ENCODE results near the gene CCDC74B. TPM values are rescaled to one million over a fixed set of nuclear protein-coding genes. Genes with fewer than 3 reads are reported as not detected.
"Not testable (repeated sequence)": the region's sequence is repeated elsewhere in the genome, so short reads cannot be mapped to it uniquely, and the experiment has no call there.

Gene CCDC74B
- polyA plus RNA-seq, 3 donors: not detected

GRCh38 chr2:130165293-130166016, 20.5 kb upstream of the CCDC74B start:
- peaks cover 67 to 93% of the 10 kb centered on the region in 2 donors for H3K36me3 Mint-ChIP-seq
- WGBS (ENCODE audit: insufficient coverage): 100% methylated on average over 1 of the region's 8 CpGs
- Histone ChIP-seq H3K79me2 (ENCODE audit: insufficient read depth, low read length) (no peaks in the 10 kb centered on the region), H2AFZ (ENCODE audit: insufficient read depth, low read depth, low read length, poor library complexity, severe bottlenecking) (no peak overlapping the region), H3K9ac (ENCODE audit: insufficient read depth, low read length, poor library complexity, severe bottlenecking) (no peak overlapping the region), H3K4me1 (ENCODE audit: control insufficient read depth in 1 of 2, insufficient read depth in 2 of 2, low read length in 2 of 2) (no peaks in the 10 kb centered on the region), H3K9me3 (replicated peaks in 1 of 2; ENCODE audit: control insufficient read depth in 1 of 2, insufficient read depth in 1 of 2, low read length in 2 of 2) (no peaks in the 10 kb centered on the region), H3K27ac (ENCODE audit: low read depth in 1 of 2, low read length in 2 of 2) (no peak overlapping the region), H3K4me3 (replicated peaks in 1 of 3; ENCODE audit: low read depth in 2 of 3, low read length in 3 of 3) (no peak overlapping the region), H3K27me3 (ENCODE audit: control insufficient read depth in 2 of 2, insufficient read depth in 2 of 2, low read length in 2 of 2) (no peaks in the 10 kb centered on the region), H3K36me3 (replicated peaks in 1 of 2; ENCODE audit: control insufficient read depth in 1 of 2, insufficient read depth in 2 of 2, low read length in 2 of 2) (peaks cover 59 to 77% of the 10 kb centered on the region in 2 donors), H3K4me2 (replicated peaks; ENCODE audit: extremely low read depth, low read length, poor library complexity, severe bottlenecking) (no peak overlapping the region), H4K20me1 (ENCODE audit: insufficient read depth, low read length) (no peaks in the 10 kb centered on the region)
- no peak for DNase-seq
- no peak overlapping the region for H3K4me3 Mint-ChIP-seq
- H3K27ac Mint-ChIP-seq: no peak overlapping the region
- no peak for TF ChIP-seq CTCF (IDR thresholded peaks at IDR 0.05)
- H3K27me3 Mint-ChIP-seq (ENCODE audit: low read depth in 3 of 3): peaks cover 0 to 1% (median 0%) of the 10 kb centered on the region in 3 donors
- intact Hi-C loops (cut with micrococcal nuclease): no loop called here
- peaks cover 0 to 2% (median 0%) of the 10 kb centered on the region in 7 donors for H3K9me3 Mint-ChIP-seq
- no peaks in the 10 kb centered on the region for H3K4me1 Mint-ChIP-seq

GRCh38 chr2:130162968-130163367, 18.1 kb upstream of the CCDC74B start:
- Histone ChIP-seq H3K36me3 (replicated peaks in 1 of 2; ENCODE audit: control insufficient read depth in 1 of 2, insufficient read depth in 2 of 2, low read length in 2 of 2) (peaks cover 61 to 73% of the 10 kb centered on the region in 2 donors), H3K79me2 (ENCODE audit: insufficient read depth, low read length) (no peaks in the 10 kb centered on the region), H3K27me3 (ENCODE audit: control insufficient read depth in 2 of 2, insufficient read depth in 2 of 2, low read length in 2 of 2) (no peaks in the 10 kb centered on the region), H3K27ac (ENCODE audit: low read depth in 1 of 2, low read length in 2 of 2) (no peak overlapping the region), H4K20me1 (ENCODE audit: insufficient read depth, low read length) (no peaks in the 10 kb centered on the region), H3K4me1 (ENCODE audit: control insufficient read depth in 1 of 2, insufficient read depth in 2 of 2, low read length in 2 of 2) (no peaks in the 10 kb centered on the region), H2AFZ (ENCODE audit: insufficient read depth, low read depth, low read length, poor library complexity, severe bottlenecking) (no peak overlapping the region), H3K4me3 (replicated peaks in 1 of 3; ENCODE audit: low read depth in 2 of 3, low read length in 3 of 3) (no peak overlapping the region), H3K9me3 (replicated peaks in 1 of 2; ENCODE audit: control insufficient read depth in 1 of 2, insufficient read depth in 1 of 2, low read length in 2 of 2) (no peaks in the 10 kb centered on the region), H3K4me2 (replicated peaks; ENCODE audit: extremely low read depth, low read length, poor library complexity, severe bottlenecking) (no peak overlapping the region), H3K9ac (ENCODE audit: insufficient read depth, low read length, poor library complexity, severe bottlenecking) (no peak overlapping the region)
- Mint-ChIP-seq H3K27ac (no peak overlapping the region), H3K9me3 (peaks cover 0 to 2% (median 0%) of the 10 kb centered on the region in 7 donors), H3K4me3 (no peak overlapping the region), H3K4me1 (peaks cover 6% of the 10 kb centered on the region), H3K27me3 (ENCODE audit: low read depth in 3 of 3) (no peaks in the 10 kb centered on the region), H3K36me3 (peaks cover 63 to 91% of the 10 kb centered on the region in 2 donors)
- TF ChIP-seq CTCF (IDR thresholded peaks at IDR 0.05): no peak
- intact Hi-C loops (cut with micrococcal nuclease): no loop called here
- 98% methylated on average over 8 of the region's 9 CpGs for WGBS (ENCODE audit: insufficient coverage)
- no peak for DNase-seq

- H3K4me1 ChIP-seq (ENCODE audit: control insufficient read depth in 1 of 2, insufficient read depth in 2 of 2, low read length in 2 of 2); intact Hi-C loops (cut with micrococcal nuclease); H3K27ac Mint-ChIP-seq; DNase-seq; H3K9me3 Mint-ChIP-seq; H3K27ac ChIP-seq (ENCODE audit: low read depth in 1 of 2, low read length in 2 of 2); H3K4me3 ChIP-seq (replicated peaks in 1 of 3; ENCODE audit: low read depth in 2 of 3, low read length in 3 of 3); H3K4me1 Mint-ChIP-seq; H3K9me3 ChIP-seq (replicated peaks in 1 of 2; ENCODE audit: control insufficient read depth in 1 of 2, insufficient read depth in 1 of 2, low read length in 2 of 2); H3K4me2 ChIP-seq (replicated peaks; ENCODE audit: extremely low read depth, low read length, poor library complexity, severe bottlenecking); H3K4me3 Mint-ChIP-seq; H3K27me3 Mint-ChIP-seq (ENCODE audit: low read depth in 3 of 3); H3K27me3 ChIP-seq (ENCODE audit: control insufficient read depth in 2 of 2, insufficient read depth in 2 of 2, low read length in 2 of 2); H3K79me2 ChIP-seq (ENCODE audit: insufficient read depth, low read length); H2AFZ ChIP-seq (ENCODE audit: insufficient read depth, low read depth, low read length, poor library complexity, severe bottlenecking); H3K9ac ChIP-seq (ENCODE audit: insufficient read depth, low read length, poor library complexity, severe bottlenecking); H4K20me1 ChIP-seq (ENCODE audit: insufficient read depth, low read length): not testable (repeated sequence)
- peaks cover 62 to 69% of the 10 kb centered on the region in 2 donors for H3K36me3 ChIP-seq (replicated peaks in 1 of 2; ENCODE audit: control insufficient read depth in 1 of 2, insufficient read depth in 2 of 2, low read length in 2 of 2)
- H3K36me3 Mint-ChIP-seq: peaks cover 58 to 92% of the 10 kb centered on the region in 2 donors
- WGBS (ENCODE audit: insufficient coverage): 100% methylated on average over 2 of the region's 7 CpGs
Observed at GRCh38 chr2:130162486-130162885, 17.6 kb upstream of the CCDC74B start.
